MM.1S (cell line): ENCODE data around the gene OSBP2.

Experiments
- DNase-seq: peaks from one replicate; pipeline ENCODE4 v3.0.0-alpha.2; 2015
- H2AFZ ChIP-seq: fragments of 300-600 bp; sonication (generic); 2 replicates; pipeline ENCODE4 v1.6.0; 2016; ENCODE audit warnings: antibody characterized with exemption, low read length
- H3F3A ChIP-seq: fragments of 300-600 bp; sonication (generic); 2 replicates; pipeline ENCODE4 v1.6.1; 2016; ENCODE audit warnings: mild to moderate bottlenecking, antibody characterized with exemption, low read length, moderate library complexity, mixed read lengths; ENCODE audit not compliant: insufficient read depth
- H3K27ac ChIP-seq: fragments of 300-600 bp; sonication (generic); 2 replicates; pipeline ENCODE4 v1.5.1; 2016; ENCODE audit warnings: mild to moderate bottlenecking, low read length
- H3K27me3 ChIP-seq: fragments of 300-600 bp; sonication (generic); replicated peaks from 2 replicates; pipeline ENCODE4 v1.6.0; 2016; ENCODE audit warnings: low read length; ENCODE audit not compliant: insufficient read depth
- H3K36me3 ChIP-seq: fragments of 300-600 bp; sonication (generic); replicated peaks from 2 replicates; pipeline ENCODE4 v1.6.1; 2016; ENCODE audit warnings: mild to moderate bottlenecking, low read length, mixed read lengths; ENCODE audit not compliant: insufficient read depth
- H3K4me1 ChIP-seq: fragments of 300-600 bp; sonication (generic); 2 replicates; pipeline ENCODE4 v1.6.1; 2016; ENCODE audit warnings: low read length, mixed read lengths
- H3K4me2 ChIP-seq: fragments of 300-600 bp; sonication (generic); 2 replicates; pipeline ENCODE4 v1.6.0; 2016; ENCODE audit warnings: low read depth, low read length
- H3K4me3 ChIP-seq: fragments of 300-600 bp; sonication (generic); 2 replicates; pipeline ENCODE4 v1.5.1; 2016; ENCODE audit warnings: low read length, mixed read lengths
- H3K79me2 ChIP-seq: fragments of 300-600 bp; sonication (generic); 2 replicates; pipeline ENCODE4 v1.6.1; 2016; ENCODE audit warnings: mixed run types, low read length, mixed read lengths
- H3K9ac ChIP-seq: fragments of 300-600 bp; sonication (generic); 2 replicates; pipeline ENCODE4 v1.6.1; 2016; ENCODE audit warnings: low read length, mixed read lengths
- H3K9me2 ChIP-seq: fragments of 300-600 bp; sonication (generic); replicated peaks from 2 replicates; pipeline ENCODE4 v1.6.1; 2016; ENCODE audit warnings: mild to moderate bottlenecking, low read length, mixed read lengths; ENCODE audit not compliant: insufficient read depth
- H3K9me3 ChIP-seq: fragments of 300-600 bp; sonication (generic); replicated peaks from 2 replicates; pipeline ENCODE4 v1.6.1; 2016; ENCODE audit warnings: mild to moderate bottlenecking, low read length, mixed read lengths; ENCODE audit not compliant: insufficient read depth
- H4K20me1 ChIP-seq: fragments of 300-600 bp; sonication (generic); 2 replicates; pipeline ENCODE4 v1.6.1; 2016; ENCODE audit warnings: mild to moderate bottlenecking, low read length, moderate library complexity, mixed read lengths; ENCODE audit not compliant: insufficient read depth
- EZH2 ChIP-seq: fragments of 300-600 bp; sonication (generic); optimal IDR thresholded peaks from 2 replicates; pipeline ENCODE3; 2017; ENCODE audit warnings: low read depth, mild to moderate bottlenecking, antibody characterized with exemption, low read length, mixed read lengths
- EZH2phosphoT487 ChIP-seq: fragments of 300-600 bp; sonication (generic); IDR thresholded peaks from 2 replicates; pipeline ENCODE4 v1.6.1; 2018; ENCODE audit warnings: antibody characterized with exemption, low read length
- TF ChIP-seq, protein P1 (sequence below): fragments of 300-600 bp; sonication (generic); IDR thresholded peaks from 2 replicates; pipeline ENCODE4 v1.5.1; 2016; ENCODE audit warnings: antibody characterized with exemption, low read length, mixed read lengths

The OSBP2 gene

DNA sequence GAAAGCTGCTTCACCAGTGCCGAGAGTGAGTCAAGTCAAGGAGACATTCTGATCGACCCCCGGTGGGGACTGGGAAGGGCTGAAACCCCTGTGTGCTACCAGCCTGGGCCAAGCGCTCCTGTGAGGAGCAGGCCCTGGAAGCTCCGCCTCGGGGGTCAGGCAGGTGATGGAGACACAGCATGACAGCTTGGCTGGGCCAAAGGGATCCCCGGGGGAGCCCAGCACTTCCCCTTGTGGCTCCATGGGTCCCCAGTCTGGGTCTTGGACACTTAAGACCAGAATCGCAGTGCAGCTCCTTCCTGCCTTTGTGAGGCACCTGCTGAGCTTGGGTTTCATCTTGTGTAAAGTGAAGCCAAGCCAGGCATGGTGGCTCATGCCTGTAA lies 184.7 kb downstream of the OSBP2 start:
- Histone ChIP-seq H3K9ac (no peak overlapping the region), H3K79me2 (no peaks in the 10 kb centered on the region), H3K27me3 (no peaks in the 10 kb centered on the region), H3F3A (no peaks in the 10 kb centered on the region), H3K4me2 (no peak overlapping the region), H3K4me3 (no peak overlapping the region), H3K36me3 (no peaks in the 10 kb centered on the region), H4K20me1 (no peaks in the 10 kb centered on the region), H3K9me3 (no peaks in the 10 kb centered on the region), H2AFZ (no peak overlapping the region), H3K27ac (no peak overlapping the region), H3K4me1 (no peaks in the 10 kb centered on the region), H3K9me2 (no peaks in the 10 kb centered on the region)
- TF ChIP-seq, protein P1, sequence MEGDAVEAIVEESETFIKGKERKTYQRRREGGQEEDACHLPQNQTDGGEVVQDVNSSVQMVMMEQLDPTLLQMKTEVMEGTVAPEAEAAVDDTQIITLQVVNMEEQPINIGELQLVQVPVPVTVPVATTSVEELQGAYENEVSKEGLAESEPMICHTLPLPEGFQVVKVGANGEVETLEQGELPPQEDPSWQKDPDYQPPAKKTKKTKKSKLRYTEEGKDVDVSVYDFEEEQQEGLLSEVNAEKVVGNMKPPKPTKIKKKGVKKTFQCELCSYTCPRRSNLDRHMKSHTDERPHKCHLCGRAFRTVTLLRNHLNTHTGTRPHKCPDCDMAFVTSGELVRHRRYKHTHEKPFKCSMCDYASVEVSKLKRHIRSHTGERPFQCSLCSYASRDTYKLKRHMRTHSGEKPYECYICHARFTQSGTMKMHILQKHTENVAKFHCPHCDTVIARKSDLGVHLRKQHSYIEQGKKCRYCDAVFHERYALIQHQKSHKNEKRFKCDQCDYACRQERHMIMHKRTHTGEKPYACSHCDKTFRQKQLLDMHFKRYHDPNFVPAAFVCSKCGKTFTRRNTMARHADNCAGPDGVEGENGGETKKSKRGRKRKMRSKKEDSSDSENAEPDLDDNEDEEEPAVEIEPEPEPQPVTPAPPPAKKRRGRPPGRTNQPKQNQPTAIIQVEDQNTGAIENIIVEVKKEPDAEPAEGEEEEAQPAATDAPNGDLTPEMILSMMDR: no peak
- TF ChIP-seq EZH2phosphoT487 (no peak), EZH2 (no peak)
- no peak for DNase-seq

- H3K4me2 ChIP-seq: no peak overlapping the region
- no peak overlapping the region for H3K27ac ChIP-seq
- H3K9me2 ChIP-seq: no peaks in the 10 kb centered on the region
- H2AFZ ChIP-seq: no peak overlapping the region
- no peaks in the 10 kb centered on the region for H3K9me3 ChIP-seq
- TF ChIP-seq EZH2: no peak
- no peak for TF ChIP-seq EZH2phosphoT487
- TF ChIP-seq, protein P1: no peak
- no peaks in the 10 kb centered on the region for H3K27me3 ChIP-seq
- H3K79me2 ChIP-seq: no peaks in the 10 kb centered on the region
- no peaks in the 10 kb centered on the region for H4K20me1 ChIP-seq
- H3F3A ChIP-seq: no peaks in the 10 kb centered on the region
- no peaks in the 10 kb centered on the region for H3K4me1 ChIP-seq
- no peak for DNase-seq
- H3K9ac ChIP-seq: no peak overlapping the region
- no peaks in the 10 kb centered on the region for H3K36me3 ChIP-seq
- no peak overlapping the region for H3K4me3 ChIP-seq
Observed at GRCh38 chr22:30880181-30880601, 185.5 kb downstream of the OSBP2 start.

- Histone ChIP-seq H3K4me3 (no peak overlapping the region), H3K9me3 (no peaks in the 10 kb centered on the region), H4K20me1 (no peaks in the 10 kb centered on the region), H3F3A (no peaks in the 10 kb centered on the region), H3K79me2 (no peaks in the 10 kb centered on the region), H3K9me2 (no peaks in the 10 kb centered on the region), H3K4me2 (no peak overlapping the region), H2AFZ (no peak overlapping the region), H3K36me3 (no peaks in the 10 kb centered on the region), H3K27me3 (no peaks in the 10 kb centered on the region), H3K27ac (no peak overlapping the region), H3K4me1 (no peaks in the 10 kb centered on the region), H3K9ac (no peak overlapping the region)
- no peak for DNase-seq
- TF ChIP-seq, protein P1: no peak
- TF ChIP-seq EZH2phosphoT487: no peak
- TF ChIP-seq EZH2: no peak
Observed at GRCh38 chr22:30880847-30881246, 186.2 kb downstream of the OSBP2 start.
